ENCODE results near the gene AHRR. TPM values are rescaled to one million over a fixed set of nuclear protein-coding genes. Genes with fewer than 3 reads are reported as not detected.

The AHRR gene
- polyA plus RNA-seq, 2 of the 4 experiments (the other 2 are of a cell fraction): 1.2 to 1.7 TPM

DNA sequence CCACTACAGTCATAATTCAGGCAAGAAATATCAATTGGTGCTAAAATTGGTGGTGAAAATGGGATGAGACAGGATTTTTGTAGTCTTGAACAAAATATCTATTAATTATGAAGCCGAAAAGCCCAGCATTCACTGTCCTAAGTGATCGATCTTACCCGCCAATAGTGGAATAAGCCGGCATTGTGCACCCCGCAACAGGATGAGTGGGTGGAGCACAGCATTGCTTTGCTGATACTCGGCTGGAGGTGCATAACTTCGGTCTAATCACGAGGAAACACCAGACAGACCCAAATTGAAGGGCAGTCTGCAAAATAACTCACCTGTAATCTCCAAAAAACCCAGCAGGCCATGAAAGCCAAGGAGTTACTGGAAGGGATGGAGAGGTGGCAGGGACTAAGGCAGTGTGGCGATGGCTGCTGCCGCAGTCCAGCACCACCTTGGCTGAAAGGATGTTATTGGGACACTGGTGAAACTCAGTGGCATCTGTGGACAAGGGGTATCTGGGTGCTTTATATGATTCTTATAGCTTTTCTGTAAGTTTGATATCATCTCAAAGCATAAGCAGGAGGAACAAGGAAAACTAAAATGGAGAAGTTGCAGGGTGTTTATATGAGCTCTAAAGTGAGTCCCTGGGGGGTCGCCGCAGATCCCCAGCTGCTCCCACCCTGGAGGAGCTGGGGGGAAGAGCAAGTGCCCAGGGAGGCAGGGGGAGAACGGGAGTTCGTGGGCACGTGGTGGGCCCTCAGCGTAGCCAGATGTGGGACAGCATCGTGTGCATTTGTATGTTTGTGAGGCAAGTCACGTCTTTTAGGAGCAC, 45.2 kb downstream of the AHRR start:
- H3K4me1 ChIP-seq: no peaks in the 10 kb centered on the region
- FAIRE-seq: no peak
- no peak overlapping the region for H3K27ac ChIP-seq
- H3K9me3 ChIP-seq: peaks cover 20% of the 10 kb centered on the region; the same call in 1 of the 3 replicates
- no peak for DNase-seq (ENCODE audit: low read depth in 1 of 2, low spot score in 1 of 2)
- POLR2A ChIA-PET: no interaction called here
- CTCF ChIA-PET: interaction anchor here (0.6 kb wide), 1 partner anchor 29 kb away, joined by 3 read pairs; no protein-coding TSS in a partner anchor
- TF ChIP-seq, protein P1, sequence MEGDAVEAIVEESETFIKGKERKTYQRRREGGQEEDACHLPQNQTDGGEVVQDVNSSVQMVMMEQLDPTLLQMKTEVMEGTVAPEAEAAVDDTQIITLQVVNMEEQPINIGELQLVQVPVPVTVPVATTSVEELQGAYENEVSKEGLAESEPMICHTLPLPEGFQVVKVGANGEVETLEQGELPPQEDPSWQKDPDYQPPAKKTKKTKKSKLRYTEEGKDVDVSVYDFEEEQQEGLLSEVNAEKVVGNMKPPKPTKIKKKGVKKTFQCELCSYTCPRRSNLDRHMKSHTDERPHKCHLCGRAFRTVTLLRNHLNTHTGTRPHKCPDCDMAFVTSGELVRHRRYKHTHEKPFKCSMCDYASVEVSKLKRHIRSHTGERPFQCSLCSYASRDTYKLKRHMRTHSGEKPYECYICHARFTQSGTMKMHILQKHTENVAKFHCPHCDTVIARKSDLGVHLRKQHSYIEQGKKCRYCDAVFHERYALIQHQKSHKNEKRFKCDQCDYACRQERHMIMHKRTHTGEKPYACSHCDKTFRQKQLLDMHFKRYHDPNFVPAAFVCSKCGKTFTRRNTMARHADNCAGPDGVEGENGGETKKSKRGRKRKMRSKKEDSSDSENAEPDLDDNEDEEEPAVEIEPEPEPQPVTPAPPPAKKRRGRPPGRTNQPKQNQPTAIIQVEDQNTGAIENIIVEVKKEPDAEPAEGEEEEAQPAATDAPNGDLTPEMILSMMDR (IDR thresholded peaks at IDR 0.05): no peak
- TF ChIP-seq, protein P2, sequence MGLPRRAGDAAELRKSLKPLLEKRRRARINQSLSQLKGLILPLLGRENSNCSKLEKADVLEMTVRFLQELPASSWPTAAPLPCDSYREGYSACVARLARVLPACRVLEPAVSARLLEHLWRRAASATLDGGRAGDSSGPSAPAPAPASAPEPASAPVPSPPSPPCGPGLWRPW (IDR thresholded peaks at IDR 0.05): no peak
- TF ChIP-seq EP300 (IDR thresholded peaks at IDR 0.05) (no peak), CEBPB (IDR thresholded peaks at IDR 0.05) (no peak), SMC3 (IDR thresholded peaks at IDR 0.05) (no peak), PHF8 (IDR thresholded peaks at IDR 0.05; ENCODE audit: borderline replicate concordance, low read depth) (no peak), ZFP36 (IDR thresholded peaks at IDR 0.05; ENCODE audit: borderline replicate concordance, partially characterized antibody) (no peak), TP53 (CRISPR knock-in tag; IDR thresholded peaks at IDR 0.05) (no peak), NR3C1 (IDR thresholded peaks at IDR 0.05) (no peak), BHLHE40 (IDR thresholded peaks at IDR 0.05; ENCODE audit: low read depth, low read length) (no peak), CHD2 (IDR thresholded peaks at IDR 0.05; ENCODE audit: low read length, partially characterized antibody) (no peak), HOXA7 (CRISPR knock-in tag; IDR thresholded peaks at IDR 0.05) (no peak), KDM1A (IDR thresholded peaks at IDR 0.05; ENCODE audit: low read depth) (no peak), TFCP2L1 (CRISPR knock-in tag; IDR thresholded peaks at IDR 0.05) (no peak), ZC3H11A (IDR thresholded peaks at IDR 0.05) (no peak), POLR2A (IDR thresholded peaks at IDR 0.05; ENCODE audit: low read length) (no peak), HOXB13 (CRISPR knock-in tag; IDR thresholded peaks at IDR 0.05; ENCODE audit: low read depth) (no peak)
- TF ChIP-seq, protein P3, sequence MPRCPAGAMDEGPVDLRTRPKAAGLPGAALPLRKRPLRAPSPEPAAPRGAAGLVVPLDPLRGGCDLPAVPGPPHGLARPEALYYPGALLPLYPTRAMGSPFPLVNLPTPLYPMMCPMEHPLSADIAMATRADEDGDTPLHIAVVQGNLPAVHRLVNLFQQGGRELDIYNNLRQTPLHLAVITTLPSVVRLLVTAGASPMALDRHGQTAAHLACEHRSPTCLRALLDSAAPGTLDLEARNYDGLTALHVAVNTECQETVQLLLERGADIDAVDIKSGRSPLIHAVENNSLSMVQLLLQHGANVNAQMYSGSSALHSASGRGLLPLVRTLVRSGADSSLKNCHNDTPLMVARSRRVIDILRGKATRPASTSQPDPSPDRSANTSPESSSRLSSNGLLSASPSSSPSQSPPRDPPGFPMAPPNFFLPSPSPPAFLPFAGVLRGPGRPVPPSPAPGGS (IDR thresholded peaks at IDR 0.05): no peak
- TF ChIP-seq, protein P4, sequence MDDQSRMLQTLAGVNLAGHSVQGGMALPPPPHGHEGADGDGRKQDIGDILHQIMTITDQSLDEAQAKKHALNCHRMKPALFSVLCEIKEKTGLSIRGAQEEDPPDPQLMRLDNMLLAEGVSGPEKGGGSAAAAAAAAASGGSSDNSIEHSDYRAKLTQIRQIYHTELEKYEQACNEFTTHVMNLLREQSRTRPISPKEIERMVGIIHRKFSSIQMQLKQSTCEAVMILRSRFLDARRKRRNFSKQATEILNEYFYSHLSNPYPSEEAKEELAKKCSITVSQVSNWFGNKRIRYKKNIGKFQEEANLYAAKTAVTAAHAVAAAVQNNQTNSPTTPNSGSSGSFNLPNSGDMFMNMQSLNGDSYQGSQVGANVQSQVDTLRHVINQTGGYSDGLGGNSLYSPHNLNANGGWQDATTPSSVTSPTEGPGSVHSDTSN (IDR thresholded peaks at IDR 0.05): no peak
- TF ChIP-seq, protein P5, sequence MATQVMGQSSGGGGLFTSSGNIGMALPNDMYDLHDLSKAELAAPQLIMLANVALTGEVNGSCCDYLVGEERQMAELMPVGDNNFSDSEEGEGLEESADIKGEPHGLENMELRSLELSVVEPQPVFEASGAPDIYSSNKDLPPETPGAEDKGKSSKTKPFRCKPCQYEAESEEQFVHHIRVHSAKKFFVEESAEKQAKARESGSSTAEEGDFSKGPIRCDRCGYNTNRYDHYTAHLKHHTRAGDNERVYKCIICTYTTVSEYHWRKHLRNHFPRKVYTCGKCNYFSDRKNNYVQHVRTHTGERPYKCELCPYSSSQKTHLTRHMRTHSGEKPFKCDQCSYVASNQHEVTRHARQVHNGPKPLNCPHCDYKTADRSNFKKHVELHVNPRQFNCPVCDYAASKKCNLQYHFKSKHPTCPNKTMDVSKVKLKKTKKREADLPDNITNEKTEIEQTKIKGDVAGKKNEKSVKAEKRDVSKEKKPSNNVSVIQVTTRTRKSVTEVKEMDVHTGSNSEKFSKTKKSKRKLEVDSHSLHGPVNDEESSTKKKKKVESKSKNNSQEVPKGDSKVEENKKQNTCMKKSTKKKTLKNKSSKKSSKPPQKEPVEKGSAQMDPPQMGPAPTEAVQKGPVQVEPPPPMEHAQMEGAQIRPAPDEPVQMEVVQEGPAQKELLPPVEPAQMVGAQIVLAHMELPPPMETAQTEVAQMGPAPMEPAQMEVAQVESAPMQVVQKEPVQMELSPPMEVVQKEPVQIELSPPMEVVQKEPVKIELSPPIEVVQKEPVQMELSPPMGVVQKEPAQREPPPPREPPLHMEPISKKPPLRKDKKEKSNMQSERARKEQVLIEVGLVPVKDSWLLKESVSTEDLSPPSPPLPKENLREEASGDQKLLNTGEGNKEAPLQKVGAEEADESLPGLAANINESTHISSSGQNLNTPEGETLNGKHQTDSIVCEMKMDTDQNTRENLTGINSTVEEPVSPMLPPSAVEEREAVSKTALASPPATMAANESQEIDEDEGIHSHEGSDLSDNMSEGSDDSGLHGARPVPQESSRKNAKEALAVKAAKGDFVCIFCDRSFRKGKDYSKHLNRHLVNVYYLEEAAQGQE (IDR thresholded peaks at IDR 0.05): no peak
- 89% methylated on average over 18 of the region's 18 CpGs for WGBS (ENCODE audit: missing lambda C conversion rate)
- no peak for ATAC-seq
- no peak overlapping the region for H3K4me3 ChIP-seq
- no peak overlapping the region for H3K4me2 ChIP-seq
